Esophagus squamous epithelium (tissue), 5 donors: ENCODE data around the gene SDK2. TPM values are rescaled to one million over a fixed set of nuclear protein-coding genes. Genes with fewer than 3 reads are reported as not detected.

Experiments used
- DNase-seq: peaks from one replicate; lab custom pipeline; 2025; lab: John Stamatoyannopoulos, UW
- H3K27ac ChIP-seq, 4 donors: fragments of 200-600 bp; sonication (generic); one replicate each; pipeline ENCODE4 v1.5.1; 2016 to 2019; ENCODE audit warnings: mild to moderate bottlenecking in 1 of 4
- H3K27me3 ChIP-seq, 4 donors: fragments of 200-600 bp; sonication (generic); 1 replicate in 3 of 4; 2 replicates in 1 of 4; pipeline versions ENCODE4 v1.5.1 to v1.6.0; 2017 to 2021; ENCODE audit warnings: antibody characterized with exemption in 1 of 4
- H3K36me3 ChIP-seq, 3 donors: fragments of 200-600 bp; sonication (generic); one replicate each; pipeline ENCODE4 v1.5.1; 2016 to 2019
- H3K4me1 ChIP-seq, 3 donors: fragments of 200-600 bp; sonication (generic); one replicate each; pipeline ENCODE4 v1.5.1; 2017 to 2019
- H3K4me3 ChIP-seq, 4 donors: fragments of 200-600 bp; sonication (generic); 1 replicate in 3 of 4; 2 replicates in 1 of 4; pipeline ENCODE4 v1.5.1; 2016 to 2019; ENCODE audit warnings: mild to moderate bottlenecking in 2 of 4, moderate library complexity in 1 of 4
- H3K9me3 ChIP-seq, 3 donors: fragments of 200-600 bp; sonication (generic); one replicate each; pipeline ENCODE4 v1.5.1; 2016 to 2019
- CTCF ChIP-seq, 6 experiments: fragments of 450-650 bp in 4 of 6; fragments of 200-600 bp in 2 of 6; sonication (generic) in 2 of 6; IDR thresholded peaks; one replicate each; pipeline ENCODE4 v1.5.1; 2016 to 2019; ENCODE audit warnings: antibody characterized with exemption in 6 of 6, mild to moderate bottlenecking in 4 of 6, moderate library complexity in 4 of 6
- POLR2A ChIP-seq, 4 donors: fragments of 450-650 bp; IDR thresholded peaks; one replicate each; pipeline ENCODE4 v1.6.1; 2017; ENCODE audit warnings: antibody characterized with exemption in 4 of 4, mild to moderate bottlenecking in 4 of 4, moderate library complexity in 3 of 4
- WGBS, 2 donors: methylation state at CpG; one replicate each; pipeline ENCODE4 v1.1.5; 2018; 5-methylcytosine and 5-hydroxymethylcytosine counted together
- intact Hi-C: fragments of 100-400 bp; cut with DNase I; formaldehyde crosslinking; loops from one replicate; pipeline ENCODE4 v1.15.0; 2022
- total RNA-seq, 4 donors: library from RNA; depleted of rRNA; stranded (reverse); fragments of >200 nt; gene quantifications; one replicate each; pipeline ENCODE4 v1.1.0, GENCODE V29; 2016
- donor health status: DM: yes; HTN: yes; CAD: no.

Gene SDK2
- total RNA-seq, 4 donors from 2014 or later, result 1.7 to 5.5 (median 2.4) TPM

GRCh38 chr17:73588891-73589290 lies 55.4 kb downstream of the SDK2 start:
- H3K27me3 ChIP-seq, result peaks cover 0 to 29% (median 0%) of the 10 kb centered on the region in 4 donors
- no peak overlapping the region for H3K4me3 ChIP-seq
- H3K27ac ChIP-seq, result no peak overlapping the region
- intact Hi-C loops, result no loop called here
- DNase-seq, result no peak
- H3K9me3 ChIP-seq, result no peaks in the 10 kb centered on the region
- 32% methylated on average over 3 of the region's 7 CpGs; no CpG with 5 or more reads in 1 of the 2 donors for WGBS, 2 donors
- H3K4me1 ChIP-seq, result peaks cover 0 to 23% (median 0%) of the 10 kb centered on the region in 3 donors
- TF ChIP-seq POLR2A (IDR thresholded peaks at IDR 0.05) (no peak), CTCF (IDR thresholded peaks at IDR 0.05) (no peak)
- H3K36me3 ChIP-seq, result no peaks in the 10 kb centered on the region

- no peaks in the 10 kb centered on the region for H3K9me3 ChIP-seq
- no peaks in the 10 kb centered on the region for H3K36me3 ChIP-seq
- peaks cover 0 to 30% (median 0%) of the 10 kb centered on the region in 4 donors for H3K27me3 ChIP-seq
- no peak overlapping the region for H3K4me3 ChIP-seq
- H3K4me1 ChIP-seq, result peaks cover 0 to 23% (median 0%) of the 10 kb centered on the region in 3 donors
- 47 to 68% methylated on average over 2 to 8 of the region's 15 CpGs for WGBS, 2 donors
- H3K27ac ChIP-seq, result no peak overlapping the region
- DNase-seq, result no peak
- TF ChIP-seq CTCF (IDR thresholded peaks at IDR 0.05), result no peak
- no peak for TF ChIP-seq POLR2A (IDR thresholded peaks at IDR 0.05)
- intact Hi-C loops, result no loop called here
Observed at GRCh38 chr17:73588301-73588846, 55.9 kb downstream of the SDK2 start.

GRCh38 chr17:73586921-73587602 lies 57.2 kb downstream of the SDK2 start:
- Histone ChIP-seq H3K27ac (no peak overlapping the region), H3K27me3 (peaks cover 0 to 27% (median 0%) of the 10 kb centered on the region in 4 donors), H3K9me3 (no peaks in the 10 kb centered on the region), H3K4me1 (peaks cover 0 to 14% (median 0%) of the 10 kb centered on the region in 3 donors), H3K4me3 (no peak overlapping the region), H3K36me3 (no peaks in the 10 kb centered on the region)
- intact Hi-C loops, result no loop called here
- 70 to 96% methylated on average over 4 to 11 of the region's 12 CpGs for WGBS, 2 donors
- DNase-seq, result no peak
- TF ChIP-seq POLR2A (IDR thresholded peaks at IDR 0.05) (no peak), CTCF (IDR thresholded peaks at IDR 0.05) (no peak)

GRCh38 chr17:73586275-73586832 lies 57.9 kb downstream of the SDK2 start:
- WGBS, 2 donors, result 53 to 77% methylated on average over 14 to 15 of the region's 16 CpGs
- no peak for TF ChIP-seq POLR2A (IDR thresholded peaks at IDR 0.05)
- no peak for TF ChIP-seq CTCF (IDR thresholded peaks at IDR 0.05)
- Histone ChIP-seq H3K27ac (no peak overlapping the region), H3K4me1 (peaks cover 0 to 7% (median 0%) of the 10 kb centered on the region in 3 donors), H3K27me3 (peaks cover 0 to 27% (median 0%) of the 10 kb centered on the region in 4 donors), H3K9me3 (no peaks in the 10 kb centered on the region), H3K4me3 (no peak overlapping the region), H3K36me3 (no peaks in the 10 kb centered on the region)
- no peak for DNase-seq
- intact Hi-C loops, result no loop called here

- no peak overlapping the region for H3K27ac ChIP-seq
- whole genome bisulfite sequencing, 2 donors, result 77 to 91% methylated on average over 5 of the region's 5 CpGs
- H3K9me3 ChIP-seq, result no peaks in the 10 kb centered on the region
- no peak overlapping the region for H3K4me3 ChIP-seq
- intact Hi-C loops, result no loop called here
- TF ChIP-seq POLR2A (IDR thresholded peaks at IDR 0.05) (no peak), CTCF (IDR thresholded peaks at IDR 0.05) (no peak)
- DNase-seq, result no peak
- H3K27me3 ChIP-seq, result peaks cover 0 to 20% (median 0%) of the 10 kb centered on the region in 4 donors
- no peaks in the 10 kb centered on the region for H3K36me3 ChIP-seq
- H3K4me1 ChIP-seq, result peaks cover 0 to 6% (median 0%) of the 10 kb centered on the region in 3 donors
Observed at GRCh38 chr17:73585583-73585982, 58.7 kb downstream of the SDK2 start.
